ENCODE measurements around the gene KCNC1.

- TF ChIP-seq POLR2A (IDR thresholded peaks at IDR 0.05) (no peak), CTCF (IDR thresholded peaks at IDR 0.05) (no peak), EP300 (IDR thresholded peaks at IDR 0.05; ENCODE audit: low read depth) (no peak)
Observed at GRCh38 chr11:17805043-17805442, 70.5 kb downstream of the KCNC1 start.
